HG02763 (cell line): ENCODE data around the gene STARD3NL.
"Not testable (repeated sequence)": the region's sequence is repeated elsewhere in the genome, so short reads cannot be mapped to it uniquely, and the experiment has no call there.

Source experiments
- ATAC-seq: cut with Tn5 transposase; IDR thresholded peaks from one replicate; pipeline ENCODE4 v1.9.1; 2021; ENCODE audit warnings: mild to moderate bottlenecking, moderate library complexity; ENCODE audit not compliant: unreplicated experiment

The STARD3NL gene

GRCh38 chr7:38262545-38262944 lies 84.5 kb downstream of the STARD3NL start:
- ATAC-seq = no peak

- not testable (repeated sequence) for ATAC-seq
Observed at GRCh38 chr7:38263274-38263673, 85.2 kb downstream of the STARD3NL start.

GRCh38 chr7:38264602-38265001 lies 86.6 kb downstream of the STARD3NL start:
- ATAC-seq = not testable (repeated sequence)

GRCh38 chr7:38265958-38266357 lies 87.9 kb downstream of the STARD3NL start:
- not testable (repeated sequence) for ATAC-seq

GRCh38 chr7:38269704-38270346 lies 91.8 kb downstream of the STARD3NL start:
- not testable (repeated sequence) for ATAC-seq

GRCh38 chr7:38270405-38270804 lies 92.4 kb downstream of the STARD3NL start:
- ATAC-seq = not testable (repeated sequence)

- no peak for ATAC-seq
Observed at GRCh38 chr7:38273286-38273995, 95.4 kb downstream of the STARD3NL start, which contains the start of gene TARP. Gene TARP, minus strand, starts transcription at chr7:38273636.

GRCh38 chr7:38274486-38274885 lies 96.4 kb downstream of the STARD3NL start:
- no peak for ATAC-seq

GRCh38 chr7:38274927-38275620 lies 97.0 kb downstream of the STARD3NL start:
- ATAC-seq = no peak

- ATAC-seq = no peak
Observed at GRCh38 chr7:38276096-38276877, 98.2 kb downstream of the STARD3NL start.

GRCh38 chr7:38280000-38280399 lies 102.0 kb downstream of the STARD3NL start:
- ATAC-seq = no peak
